IPS-20b (cell line): ENCODE data around the gene RYR3.

Source experiments
- H3K27ac ChIP-seq: one replicate; pipeline ENCODE4 v1.5.1; 2013; ENCODE audit warnings: low read length
- H3K27me3 ChIP-seq: 2 replicates; pipeline ENCODE4 v1.6.1; 2013; ENCODE audit warnings: mild to moderate bottlenecking, low read length, inconsistent platforms; ENCODE audit not compliant: insufficient read depth
- H3K36me3 ChIP-seq: 2 replicates; pipeline ENCODE4 v1.6.1; 2013; ENCODE audit warnings: low read depth, mild to moderate bottlenecking, inconsistent platforms, low read length, moderate library complexity; ENCODE audit not compliant: insufficient read depth
- H3K4me1 ChIP-seq: 2 replicates; pipeline ENCODE4 v1.6.1; 2013; ENCODE audit warnings: mild to moderate bottlenecking, control low read depth, inconsistent platforms, low read length, moderate library complexity; ENCODE audit not compliant: insufficient read depth
- H3K4me3 ChIP-seq: 2 replicates; pipeline ENCODE4 v1.5.1; 2013; ENCODE audit warnings: mild to moderate bottlenecking, low read length, inconsistent platforms
- H3K9ac ChIP-seq: 2 replicates; pipeline ENCODE4 v1.6.1; 2013; ENCODE audit warnings: low read depth, mild to moderate bottlenecking, inconsistent platforms, low read length, moderate library complexity
- H3K9me3 ChIP-seq: 2 replicates; pipeline ENCODE4 v1.6.1; 2013; ENCODE audit warnings: mild to moderate bottlenecking, low read depth, low read length, inconsistent platforms; ENCODE audit not compliant: insufficient read depth

The RYR3 gene

GRCh38 chr15:33729653-33730052 is 418.9 kb downstream of the RYR3 start:
- no peaks in the 10 kb centered on the region for H3K27me3 ChIP-seq
- no peaks in the 10 kb centered on the region for H3K4me1 ChIP-seq
- no peaks in the 10 kb centered on the region for H3K36me3 ChIP-seq
- no peak overlapping the region for H3K27ac ChIP-seq
- H3K9ac ChIP-seq: no peak overlapping the region
- H3K9me3 ChIP-seq: no peaks in the 10 kb centered on the region
- H3K4me3 ChIP-seq: no peak overlapping the region

DNA sequence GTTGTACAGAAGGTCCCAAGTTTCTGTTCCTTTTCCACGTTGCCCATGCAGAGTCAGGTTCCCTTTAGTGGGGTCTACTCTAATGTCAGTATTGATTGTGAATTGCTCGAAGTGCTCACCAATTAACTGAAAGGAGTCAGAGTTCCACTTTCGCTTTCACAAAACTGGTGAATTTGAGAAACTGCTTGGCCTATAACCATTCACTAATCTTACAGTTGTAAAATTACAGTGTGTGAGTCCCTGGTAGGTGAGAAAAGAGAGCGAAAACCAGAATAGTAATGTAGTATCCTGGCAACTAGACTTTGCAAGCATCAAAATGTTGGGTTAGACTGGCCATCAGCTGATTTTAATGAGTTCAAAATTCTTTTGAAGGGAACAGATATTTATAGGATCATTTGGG is 420.0 kb downstream of the RYR3 start:
- Histone ChIP-seq H3K27me3 (no peaks in the 10 kb centered on the region), H3K4me3 (no peak overlapping the region), H3K9ac (no peak overlapping the region), H3K9me3 (no peaks in the 10 kb centered on the region), H3K27ac (no peak overlapping the region), H3K36me3 (no peaks in the 10 kb centered on the region), H3K4me1 (no peaks in the 10 kb centered on the region)

- H3K9me3 ChIP-seq: no peaks in the 10 kb centered on the region
- H3K27me3 ChIP-seq: peaks cover 15% of the 10 kb centered on the region
- H3K4me3 ChIP-seq: no peak overlapping the region
- peaks cover 5% of the 10 kb centered on the region; the same call in 1 of the 2 replicates for H3K4me1 ChIP-seq
- no peak overlapping the region for H3K27ac ChIP-seq
- no peaks in the 10 kb centered on the region for H3K36me3 ChIP-seq
- H3K9ac ChIP-seq: no peak overlapping the region
These were observed 424.4 kb downstream of the RYR3 start for GRCh38 chr15:33735143-33735542.

GRCh38 chr15:33735637-33736247 is 425.0 kb downstream of the RYR3 start:
- Histone ChIP-seq H3K36me3 (no peaks in the 10 kb centered on the region), H3K4me1 (peaks cover 5% of the 10 kb centered on the region; the same call in 1 of the 2 replicates), H3K9ac (no peak overlapping the region), H3K4me3 (no peak overlapping the region), H3K27ac (no peak overlapping the region), H3K9me3 (no peaks in the 10 kb centered on the region), H3K27me3 (peaks cover 15% of the 10 kb centered on the region)

- Histone ChIP-seq H3K27me3 (peaks cover 15% of the 10 kb centered on the region), H3K36me3 (no peaks in the 10 kb centered on the region), H3K27ac (no peak overlapping the region), H3K9me3 (no peaks in the 10 kb centered on the region), H3K4me1 (peaks cover 5% of the 10 kb centered on the region; the same call in 1 of the 2 replicates), H3K9ac (no peak overlapping the region), H3K4me3 (peak overlapping the region; percentile 61; the same call in 1 of the 2 replicates)
These were observed 427.2 kb downstream of the RYR3 start for GRCh38 chr15:33737687-33738601.

DNA sequence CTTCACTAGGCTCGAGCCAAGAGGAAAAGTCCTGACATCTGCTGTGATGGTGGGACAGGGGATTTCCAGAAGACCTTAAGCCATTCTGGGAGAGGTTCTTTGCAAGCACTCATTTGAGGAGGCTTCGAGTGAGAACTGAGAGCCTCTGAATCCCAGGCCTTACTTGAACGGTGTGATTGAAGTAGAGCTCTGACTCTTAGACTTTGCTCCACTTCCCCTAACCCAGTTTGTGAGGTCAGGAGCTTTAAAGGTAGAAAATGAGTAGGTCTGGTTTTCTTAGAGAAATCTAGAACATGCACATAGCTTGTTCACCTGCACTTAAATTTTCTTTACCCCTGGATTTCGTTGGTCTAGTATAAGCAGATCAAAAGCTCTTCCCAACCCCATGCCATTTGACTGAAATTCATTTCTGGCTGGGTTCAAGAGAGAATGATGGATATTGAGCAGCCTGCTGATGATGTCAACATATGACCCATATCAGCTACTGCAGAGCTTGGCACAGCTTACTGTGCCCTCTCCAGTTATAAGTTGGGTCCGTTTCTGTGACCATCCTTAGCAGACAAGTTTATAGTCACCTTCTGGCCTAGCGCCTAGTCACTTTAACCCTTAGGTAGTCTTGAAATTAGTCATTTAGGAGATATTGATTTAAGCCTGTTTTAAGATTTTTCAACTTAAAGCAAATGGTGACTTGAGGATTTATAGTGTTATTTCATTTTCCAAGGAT is 428.3 kb downstream of the RYR3 start:
- no peaks in the 10 kb centered on the region for H3K9me3 ChIP-seq
- H3K36me3 ChIP-seq: no peaks in the 10 kb centered on the region
- H3K9ac ChIP-seq: no peak overlapping the region
- H3K27ac ChIP-seq: no peak overlapping the region
- peaks cover 15% of the 10 kb centered on the region for H3K27me3 ChIP-seq
- H3K4me1 ChIP-seq: peaks cover 5% of the 10 kb centered on the region; the same call in 1 of the 2 replicates
- no peak overlapping the region for H3K4me3 ChIP-seq

DNA sequence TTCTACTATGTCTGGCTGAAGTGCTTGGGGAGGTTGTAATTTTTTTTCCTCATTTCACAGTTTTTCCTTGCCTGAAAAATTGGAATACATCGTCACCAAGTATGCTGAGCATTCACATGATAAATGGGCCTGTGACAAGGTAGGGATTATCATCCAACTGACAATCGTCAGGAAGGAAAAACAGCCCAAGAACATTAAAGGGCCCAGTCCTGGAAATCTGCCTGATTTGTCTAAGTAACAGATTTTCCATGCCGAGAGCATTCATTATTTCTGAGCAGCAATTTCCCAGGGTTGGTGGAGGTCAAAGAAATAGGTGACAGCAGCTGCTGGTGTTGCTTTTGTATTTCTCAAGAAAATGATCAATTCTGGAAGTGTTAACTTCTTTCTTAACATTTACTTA is 431.5 kb downstream of the RYR3 start:
- Histone ChIP-seq H3K9ac (no peak overlapping the region), H3K4me1 (peaks cover 5% of the 10 kb centered on the region; the same call in 1 of the 2 replicates), H3K9me3 (no peaks in the 10 kb centered on the region), H3K4me3 (no peak overlapping the region), H3K36me3 (no peaks in the 10 kb centered on the region), H3K27ac (no peak overlapping the region), H3K27me3 (peaks cover 15% of the 10 kb centered on the region)

GRCh38 chr15:33742800-33743199 is 432.0 kb downstream of the RYR3 start:
- H3K27ac ChIP-seq: no peak overlapping the region
- peaks cover 15% of the 10 kb centered on the region for H3K27me3 ChIP-seq
- no peaks in the 10 kb centered on the region for H3K9me3 ChIP-seq
- no peak overlapping the region for H3K4me3 ChIP-seq
- peaks cover 5% of the 10 kb centered on the region; the same call in 1 of the 2 replicates for H3K4me1 ChIP-seq
- H3K36me3 ChIP-seq: no peaks in the 10 kb centered on the region
- H3K9ac ChIP-seq: no peak overlapping the region

GRCh38 chr15:33746203-33746602 is 435.4 kb downstream of the RYR3 start:
- Histone ChIP-seq H3K27ac (no peak overlapping the region), H3K4me1 (no peaks in the 10 kb centered on the region), H3K9ac (no peak overlapping the region), H3K36me3 (no peaks in the 10 kb centered on the region), H3K4me3 (no peak overlapping the region), H3K27me3 (no peaks in the 10 kb centered on the region), H3K9me3 (no peaks in the 10 kb centered on the region)

GRCh38 chr15:33753012-33753411 is 442.2 kb downstream of the RYR3 start:
- H3K9ac ChIP-seq: no peak overlapping the region
- H3K27me3 ChIP-seq: no peaks in the 10 kb centered on the region
- no peak overlapping the region for H3K27ac ChIP-seq
- H3K4me3 ChIP-seq: no peak overlapping the region
- H3K4me1 ChIP-seq: no peaks in the 10 kb centered on the region
- no peaks in the 10 kb centered on the region for H3K9me3 ChIP-seq
- no peaks in the 10 kb centered on the region for H3K36me3 ChIP-seq

DNA sequence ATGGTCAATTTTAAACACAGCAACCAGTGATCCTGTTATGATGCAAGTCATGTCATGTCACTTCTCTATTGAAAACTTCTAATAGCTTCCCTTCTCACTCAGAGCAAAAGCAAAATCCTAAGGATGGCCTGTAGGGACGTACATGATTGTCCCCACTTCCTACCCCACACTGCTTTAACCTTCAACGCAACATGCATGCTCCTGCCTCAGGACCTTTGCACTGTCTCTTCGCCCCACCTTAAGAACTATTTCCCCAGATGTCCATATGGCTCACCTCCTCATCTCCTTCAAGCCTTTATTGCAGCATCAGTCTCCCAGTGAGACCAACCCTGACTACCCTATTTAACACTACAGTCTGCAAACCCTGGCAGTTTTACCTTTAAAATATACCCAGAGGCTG is 443.5 kb downstream of the RYR3 start:
- H3K4me1 ChIP-seq: no peaks in the 10 kb centered on the region
- no peak overlapping the region for H3K27ac ChIP-seq
- no peak overlapping the region for H3K4me3 ChIP-seq
- no peaks in the 10 kb centered on the region for H3K27me3 ChIP-seq
- no peaks in the 10 kb centered on the region for H3K36me3 ChIP-seq
- H3K9ac ChIP-seq: no peak overlapping the region
- H3K9me3 ChIP-seq: no peaks in the 10 kb centered on the region
